ENCODE results near the gene NUDT22.
A peak's percentile ranks its signal among the peaks of the same experiment; 100 is the strongest.

Gene NUDT22

GRCh38 chr11:64227405-64227956, 1.4 kb downstream of the NUDT22 start:
- WGBS, 2 experiments: 80 to 94% methylated on average over 3 of the region's 3 CpGs

GRCh38 chr11:64229090-64229743, 3.1 kb downstream of the NUDT22 start:
- H3K27ac ChIP-seq (ENCODE audit: insufficient read depth, low read depth, low read length, poor library complexity, severe bottlenecking): no peak overlapping the region
- no peaks in the 10 kb centered on the region for H3K36me3 ChIP-seq (ENCODE audit: control insufficient read depth, insufficient read depth, low read length)
- peak overlapping the region; percentile 73 for H3K4me3 ChIP-seq (ENCODE audit: insufficient read depth, low read depth, low read length)
- H3K4me1 ChIP-seq (ENCODE audit: control insufficient read depth, insufficient read depth, low read length): peaks cover 28% of the 10 kb centered on the region
- 96% methylated on average over 12 of the region's 12 CpGs for WGBS, 2 experiments
- no peaks in the 10 kb centered on the region for H3K9me3 ChIP-seq (ENCODE audit: control insufficient read depth, low read length)
- peaks cover 35% of the 10 kb centered on the region for H3K27me3 ChIP-seq (ENCODE audit: control insufficient read depth, insufficient read depth, low read length, poor library complexity, severe bottlenecking)

More at GRCh38 chr11:64227405-64227956, 1.4 kb downstream of the NUDT22 start:
- Histone ChIP-seq H3K36me3 (ENCODE audit: control insufficient read depth, insufficient read depth, low read length) (no peaks in the 10 kb centered on the region), H3K9me3 (ENCODE audit: control insufficient read depth, low read length) (no peaks in the 10 kb centered on the region), H3K27me3 (ENCODE audit: control insufficient read depth, insufficient read depth, low read length, poor library complexity, severe bottlenecking) (peaks cover 18% of the 10 kb centered on the region), H3K4me3 (ENCODE audit: insufficient read depth, low read depth, low read length) (no peak overlapping the region), H3K4me1 (ENCODE audit: control insufficient read depth, insufficient read depth, low read length) (peaks cover 23% of the 10 kb centered on the region), H3K27ac (ENCODE audit: insufficient read depth, low read depth, low read length, poor library complexity, severe bottlenecking) (no peak overlapping the region)

GRCh38 chr11:64229744-64230170, 3.7 kb downstream of the NUDT22 start:
- H3K27ac ChIP-seq (ENCODE audit: insufficient read depth, low read depth, low read length, poor library complexity, severe bottlenecking): peak overlapping the region; percentile 69
- H3K27me3 ChIP-seq (ENCODE audit: control insufficient read depth, insufficient read depth, low read length, poor library complexity, severe bottlenecking): peaks cover 36% of the 10 kb centered on the region
- peaks cover 28% of the 10 kb centered on the region for H3K4me1 ChIP-seq (ENCODE audit: control insufficient read depth, insufficient read depth, low read length)
- no peaks in the 10 kb centered on the region for H3K36me3 ChIP-seq (ENCODE audit: control insufficient read depth, insufficient read depth, low read length)
- 65 to 69% methylated on average over 13 of the region's 13 CpGs for WGBS, 2 experiments
- peak overlapping the region; percentile 73 for H3K4me3 ChIP-seq (ENCODE audit: insufficient read depth, low read depth, low read length)
- H3K9me3 ChIP-seq (ENCODE audit: control insufficient read depth, low read length): no peaks in the 10 kb centered on the region

GRCh38 chr11:64230171-64230984, 4.3 kb downstream of the NUDT22 start, which contains the start of gene DNAJC4:
Gene DNAJC4 (plus strand): TSS chr11:64230548. CDS start chr11:64230855, 307 bp downstream.
- 1% methylated on average over 62 of the region's 62 CpGs for WGBS, 2 experiments
- peaks cover 27% of the 10 kb centered on the region for H3K4me1 ChIP-seq (ENCODE audit: control insufficient read depth, insufficient read depth, low read length)
- no peaks in the 10 kb centered on the region for H3K9me3 ChIP-seq (ENCODE audit: control insufficient read depth, low read length)
- H3K27ac ChIP-seq (ENCODE audit: insufficient read depth, low read depth, low read length, poor library complexity, severe bottlenecking): peak within 1 kb of the TSS; percentile 69
- H3K36me3 ChIP-seq (ENCODE audit: control insufficient read depth, insufficient read depth, low read length): no peaks in the 10 kb centered on the region
- H3K27me3 ChIP-seq (ENCODE audit: control insufficient read depth, insufficient read depth, low read length, poor library complexity, severe bottlenecking): peaks cover 42% of the 10 kb centered on the region
- H3K4me3 ChIP-seq (ENCODE audit: insufficient read depth, low read depth, low read length): peak within 1 kb of the TSS; percentile 73

- Histone ChIP-seq H3K36me3 (ENCODE audit: control insufficient read depth, insufficient read depth, low read length) (no peaks in the 10 kb centered on the region), H3K27ac (ENCODE audit: insufficient read depth, low read depth, low read length, poor library complexity, severe bottlenecking) (no peak overlapping the region), H3K4me3 (ENCODE audit: insufficient read depth, low read depth, low read length) (peak overlapping the region; percentile 73), H3K9me3 (ENCODE audit: control insufficient read depth, low read length) (no peaks in the 10 kb centered on the region), H3K27me3 (ENCODE audit: control insufficient read depth, insufficient read depth, low read length, poor library complexity, severe bottlenecking) (peaks cover 45% of the 10 kb centered on the region), H3K4me1 (ENCODE audit: control insufficient read depth, insufficient read depth, low read length) (peaks cover 25% of the 10 kb centered on the region)
- WGBS, 2 experiments: 11% methylated on average over 8 of the region's 8 CpGs
Measured at GRCh38 chr11:64230985-64231365, 4.9 kb downstream of the NUDT22 start.

- H3K27me3 ChIP-seq (ENCODE audit: control insufficient read depth, insufficient read depth, low read length, poor library complexity, severe bottlenecking): peaks cover 45% of the 10 kb centered on the region
- no peaks in the 10 kb centered on the region for H3K9me3 ChIP-seq (ENCODE audit: control insufficient read depth, low read length)
- H3K4me3 ChIP-seq (ENCODE audit: insufficient read depth, low read depth, low read length): no peak overlapping the region
- no peaks in the 10 kb centered on the region for H3K36me3 ChIP-seq (ENCODE audit: control insufficient read depth, insufficient read depth, low read length)
- H3K27ac ChIP-seq (ENCODE audit: insufficient read depth, low read depth, low read length, poor library complexity, severe bottlenecking): no peak overlapping the region
- 88 to 95% methylated on average over 7 of the region's 7 CpGs for WGBS, 2 experiments
- peaks cover 22% of the 10 kb centered on the region for H3K4me1 ChIP-seq (ENCODE audit: control insufficient read depth, insufficient read depth, low read length)
Measured at GRCh38 chr11:64231546-64231945, 5.5 kb downstream of the NUDT22 start.

- no peak overlapping the region for H3K4me3 ChIP-seq (ENCODE audit: insufficient read depth, low read depth, low read length)
- H3K36me3 ChIP-seq (ENCODE audit: control insufficient read depth, insufficient read depth, low read length): no peaks in the 10 kb centered on the region
- no peak overlapping the region for H3K27ac ChIP-seq (ENCODE audit: insufficient read depth, low read depth, low read length, poor library complexity, severe bottlenecking)
- H3K4me1 ChIP-seq (ENCODE audit: control insufficient read depth, insufficient read depth, low read length): peaks cover 14% of the 10 kb centered on the region
- no peaks in the 10 kb centered on the region for H3K9me3 ChIP-seq (ENCODE audit: control insufficient read depth, low read length)
- peaks cover 45% of the 10 kb centered on the region for H3K27me3 ChIP-seq (ENCODE audit: control insufficient read depth, insufficient read depth, low read length, poor library complexity, severe bottlenecking)
- 91 to 93% methylated on average over 15 of the region's 15 CpGs for WGBS, 2 experiments
Measured at GRCh38 chr11:64232182-64232966, 6.3 kb downstream of the NUDT22 start.

GRCh38 chr11:64232967-64233315, 6.9 kb downstream of the NUDT22 start:
- WGBS, 2 experiments: 92 to 95% methylated on average over 8 of the region's 8 CpGs
- H3K36me3 ChIP-seq (ENCODE audit: control insufficient read depth, insufficient read depth, low read length): no peaks in the 10 kb centered on the region

GRCh38 chr11:64233913-64234586, 8.0 kb downstream of the NUDT22 start, which contains the start of gene VEGFB:
Gene VEGFB (plus strand): TSS chr11:64234584. CDS start chr11:64234834, 250 bp downstream.
- WGBS, 2 experiments: 3% methylated on average over 58 to 62 of the region's 62 CpGs
- Histone ChIP-seq H3K9me3 (ENCODE audit: control insufficient read depth, low read length) (no peaks in the 10 kb centered on the region), H3K36me3 (ENCODE audit: control insufficient read depth, insufficient read depth, low read length) (no peaks in the 10 kb centered on the region), H3K4me1 (ENCODE audit: control insufficient read depth, insufficient read depth, low read length) (peaks cover 12% of the 10 kb centered on the region), H3K27ac (ENCODE audit: insufficient read depth, low read depth, low read length, poor library complexity, severe bottlenecking) (no peak within 1 kb of the TSS), H3K4me3 (ENCODE audit: insufficient read depth, low read depth, low read length) (peak within 1 kb of the TSS; percentile 47), H3K27me3 (ENCODE audit: control insufficient read depth, insufficient read depth, low read length, poor library complexity, severe bottlenecking) (peaks cover 45% of the 10 kb centered on the region)

More at GRCh38 chr11:64232967-64233315, 6.9 kb downstream of the NUDT22 start:
- Histone ChIP-seq H3K4me1 (ENCODE audit: control insufficient read depth, insufficient read depth, low read length) (peaks cover 12% of the 10 kb centered on the region), H3K4me3 (ENCODE audit: insufficient read depth, low read depth, low read length) (no peak overlapping the region), H3K27me3 (ENCODE audit: control insufficient read depth, insufficient read depth, low read length, poor library complexity, severe bottlenecking) (peaks cover 45% of the 10 kb centered on the region), H3K9me3 (ENCODE audit: control insufficient read depth, low read length) (no peaks in the 10 kb centered on the region), H3K27ac (ENCODE audit: insufficient read depth, low read depth, low read length, poor library complexity, severe bottlenecking) (no peak overlapping the region)

Measured in ectodermal cell (in vitro differentiated cells).